Activated CD8-positive, alpha-beta memory T cell treated with anti-CD3 and anti-CD28 coated beads for 4 hours (primary cell): ENCODE measurements around the gene ATRNL1.

Source experiments
- DNase-seq, 2 donors: peaks; one replicate each; pipeline ENCODE4 v3.0.0-alpha.2; 2020; ENCODE audit warnings: low read depth in 2 of 2

Gene ATRNL1

DNA sequence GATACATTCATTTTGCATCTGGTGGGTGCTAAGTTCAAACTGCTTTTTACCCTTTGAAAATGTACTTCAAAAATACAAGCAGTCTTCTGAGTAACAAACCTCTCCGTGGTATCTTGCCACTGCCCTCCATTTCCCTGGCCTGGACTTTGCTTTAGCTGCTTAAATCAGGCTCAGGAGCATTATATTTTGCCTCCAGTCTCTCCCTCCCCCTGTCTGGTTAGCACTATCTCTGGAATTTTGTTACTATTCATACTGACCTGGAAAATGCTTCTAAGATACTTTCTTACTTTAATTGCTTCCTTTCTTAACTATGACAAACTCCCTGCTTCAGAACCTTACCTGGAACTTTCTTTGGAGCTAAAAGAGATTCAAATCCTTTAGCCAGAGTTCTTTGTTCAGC is 810.0 kb downstream of the ATRNL1 start:
- DNase-seq: no peak

DNA sequence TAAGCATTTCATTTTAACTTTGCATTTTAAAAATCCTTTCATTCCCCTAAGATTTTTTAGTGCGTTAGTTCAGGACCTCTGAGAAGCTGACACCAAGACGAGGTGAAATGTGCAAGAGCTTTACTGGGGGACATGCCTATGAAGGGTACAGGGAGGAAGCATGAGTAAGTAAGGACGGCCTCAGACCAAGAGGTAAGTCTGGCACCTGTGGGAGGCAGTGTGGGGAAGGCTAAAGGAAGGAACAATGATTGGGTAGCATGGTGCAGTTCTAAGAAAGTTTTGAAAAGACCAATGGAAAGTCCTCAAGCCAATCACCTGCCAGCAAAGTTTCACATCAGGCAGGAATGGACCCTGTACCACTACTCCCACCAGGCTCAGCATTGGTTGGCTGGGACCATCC is 810.7 kb downstream of the ATRNL1 start:
- no peak for DNase-seq

DNA sequence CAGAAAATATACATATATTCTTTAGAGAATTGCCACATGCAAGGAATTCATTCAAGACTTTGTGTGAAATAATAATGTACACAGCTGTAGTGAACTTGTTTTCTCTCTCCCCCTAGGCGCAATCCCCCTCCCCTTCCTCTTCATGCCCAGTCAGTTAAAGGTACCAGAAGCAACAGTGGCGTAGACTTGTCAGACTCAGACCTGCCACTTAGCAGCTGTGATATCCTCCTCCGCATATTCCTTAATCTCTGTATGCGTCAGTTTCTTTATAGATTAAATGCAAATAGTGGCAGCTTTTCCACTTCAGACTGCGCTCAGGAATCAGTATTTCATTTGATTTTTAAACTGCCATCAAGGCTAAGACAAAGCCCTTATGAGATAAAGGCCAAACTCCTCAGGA is 815.9 kb downstream of the ATRNL1 start:
- no peak for DNase-seq

DNA sequence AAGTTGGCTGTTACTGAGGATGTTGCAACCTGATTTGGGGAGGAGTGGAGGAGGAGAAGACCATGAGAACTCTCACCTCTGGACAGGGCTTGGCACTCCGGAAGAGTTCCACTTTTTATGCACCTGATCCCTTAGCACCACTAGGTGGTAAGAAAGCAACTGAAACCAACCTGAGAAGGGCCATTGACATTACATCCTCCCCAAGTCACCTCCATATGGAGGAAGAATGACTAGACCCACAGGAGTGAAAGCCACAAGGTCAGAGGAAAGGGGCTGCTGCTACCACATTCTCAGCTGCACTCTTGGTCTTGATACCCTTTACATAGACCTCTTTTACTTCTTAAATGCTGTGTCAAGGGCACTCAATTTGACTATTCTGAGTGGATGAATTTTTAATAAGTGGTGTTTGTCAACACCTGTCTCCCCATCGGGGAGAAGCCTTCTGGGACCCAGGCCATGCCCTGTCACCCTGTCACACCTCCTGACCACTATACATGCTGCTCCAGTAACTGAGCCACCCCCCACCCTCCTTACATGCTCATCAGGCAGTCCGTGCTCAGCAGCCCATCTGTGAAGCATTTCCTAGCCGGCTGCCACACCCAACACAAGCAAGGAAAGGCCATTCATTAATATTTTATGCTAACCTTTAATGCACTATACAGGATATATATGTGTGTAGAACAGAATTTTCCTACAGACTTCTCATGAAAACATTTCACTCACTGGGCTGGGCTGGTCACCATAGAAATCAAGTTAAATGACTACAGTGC is 817.0 kb downstream of the ATRNL1 start:
- DNase-seq: no peak

DNA sequence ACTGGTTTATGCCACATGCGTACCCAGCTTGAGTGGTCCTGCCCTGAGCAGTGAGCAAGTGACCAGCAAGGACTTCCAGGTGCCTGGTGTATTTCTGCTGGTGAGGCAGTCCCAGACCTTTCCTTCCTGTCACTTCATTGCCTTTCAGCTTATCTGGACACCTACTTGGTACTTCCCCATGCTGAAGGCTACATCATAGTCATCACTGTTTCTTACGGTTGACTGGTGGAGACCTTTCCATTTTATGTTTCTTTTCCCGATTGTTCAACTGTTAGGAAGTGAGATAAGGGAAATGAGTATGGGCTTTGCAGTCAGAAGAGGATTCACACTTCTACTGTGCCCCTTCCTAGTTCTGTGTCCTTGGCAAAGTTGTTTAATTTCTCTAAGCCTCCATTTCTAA is 821.3 kb downstream of the ATRNL1 start:
- DNase-seq: no peak

DNA sequence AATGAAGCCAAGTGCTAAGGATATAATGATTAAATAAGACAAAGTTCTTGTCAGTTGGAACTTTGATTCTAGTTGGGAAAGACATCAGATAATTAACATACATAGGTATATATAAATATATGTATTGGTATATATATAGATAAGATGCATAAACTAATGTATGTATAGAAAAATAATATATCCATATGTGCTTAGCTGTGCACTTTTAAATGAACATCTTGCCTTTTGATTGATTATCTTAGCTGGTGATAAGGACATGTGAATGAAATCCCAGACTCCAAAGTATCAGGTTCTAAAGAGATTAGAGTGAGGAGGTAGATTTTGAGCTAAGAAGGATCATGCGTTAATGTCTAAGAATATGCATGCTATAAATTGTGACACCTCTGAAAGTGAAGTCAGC is 822.3 kb downstream of the ATRNL1 start:
- DNase-seq: no peak

DNA sequence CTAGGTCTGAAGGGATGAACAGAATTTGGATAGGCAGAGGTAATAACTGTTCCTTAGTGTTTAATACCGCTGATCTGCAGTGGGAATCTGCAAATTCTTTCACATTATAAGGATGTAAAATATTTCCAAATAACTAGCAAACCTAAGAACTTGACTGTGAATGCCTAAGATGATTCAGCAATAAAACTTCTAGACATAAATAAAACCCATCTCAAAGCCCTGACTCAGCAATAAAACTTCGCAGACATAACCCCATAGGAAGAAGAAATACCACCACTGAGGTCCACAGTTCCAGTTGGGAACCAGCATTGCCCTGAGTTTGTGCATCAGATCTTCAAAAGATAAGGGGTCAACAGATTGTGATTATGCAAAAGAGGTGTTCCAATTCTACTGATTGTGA is 825.6 kb downstream of the ATRNL1 start:
- no peak for DNase-seq

DNA sequence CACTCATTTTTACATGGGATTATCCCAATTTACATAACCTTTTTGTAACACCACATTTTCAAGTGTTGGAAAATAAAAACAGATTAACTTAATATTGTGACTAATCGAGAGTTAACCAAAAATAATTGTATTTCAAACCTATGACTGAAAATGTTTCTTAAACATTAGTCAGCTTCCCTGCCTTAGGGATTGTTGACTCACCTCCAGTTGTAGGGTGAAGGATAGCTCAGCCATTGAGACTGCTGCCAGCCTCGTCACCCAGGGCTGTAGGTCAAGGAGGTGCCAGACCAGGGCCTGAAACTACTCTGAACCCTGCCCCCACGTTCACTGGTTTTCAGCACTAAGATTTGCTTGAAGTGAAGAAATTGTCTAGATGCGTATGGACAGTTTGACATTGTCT is 828.6 kb downstream of the ATRNL1 start:
- DNase-seq: no peak

DNA sequence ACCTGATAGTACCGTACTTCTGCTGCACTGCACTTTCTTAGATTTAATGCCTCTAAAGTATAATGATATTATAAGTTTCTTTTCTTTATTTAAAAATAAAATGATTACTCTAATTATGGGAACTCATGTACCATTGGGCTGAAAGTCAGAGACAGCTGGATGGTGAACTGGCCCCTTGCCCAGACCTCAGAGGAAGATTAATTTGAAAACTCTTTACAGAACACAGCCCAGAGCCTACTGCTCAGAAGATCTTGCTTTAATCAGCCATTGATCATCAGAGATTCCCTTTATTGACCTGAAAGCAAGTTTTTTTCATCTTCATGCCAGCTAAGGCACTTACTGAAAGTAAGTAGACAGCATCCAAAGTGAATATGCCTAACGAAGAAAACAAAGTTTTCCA is 838.1 kb downstream of the ATRNL1 start:
- DNase-seq: no peak

DNA sequence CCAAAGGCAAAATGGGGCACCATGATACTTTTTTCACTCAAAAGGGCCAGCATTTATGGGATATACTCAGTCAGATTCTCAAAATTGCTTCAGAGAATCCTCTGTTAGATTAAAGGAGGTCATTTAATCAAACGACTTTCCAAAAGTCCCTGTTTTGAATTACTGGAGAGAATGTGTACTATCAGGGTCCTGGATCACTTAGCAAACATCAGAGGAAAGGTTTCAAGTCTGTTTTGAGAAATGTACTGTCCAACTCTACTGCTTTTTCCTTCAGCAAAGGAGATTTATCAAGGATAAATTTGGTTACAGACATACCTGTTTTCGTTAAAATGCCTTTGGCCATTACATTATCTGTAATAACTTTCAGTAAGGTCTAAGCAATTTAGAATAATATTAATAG is 838.9 kb downstream of the ATRNL1 start:
- DNase-seq: no peak

DNA sequence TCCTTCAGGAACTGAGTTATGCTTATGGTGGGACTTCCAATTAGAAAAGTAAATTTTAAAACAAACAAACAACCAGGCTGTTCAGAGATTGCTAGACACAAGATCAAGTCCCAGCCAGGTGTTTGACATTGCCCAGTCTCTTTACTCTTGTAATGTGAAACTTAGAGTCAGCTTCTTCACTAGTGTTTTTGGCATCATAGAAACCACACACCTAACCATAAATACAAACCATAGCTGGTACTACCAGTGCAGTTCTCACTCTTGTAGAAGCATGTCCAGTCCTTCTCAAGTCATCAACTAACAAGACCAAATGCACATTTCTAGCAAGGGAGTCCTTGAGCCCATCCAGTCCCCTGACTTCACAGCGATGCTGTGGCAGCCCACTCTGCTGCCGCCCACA is 839.9 kb downstream of the ATRNL1 start:
- no peak for DNase-seq

DNA sequence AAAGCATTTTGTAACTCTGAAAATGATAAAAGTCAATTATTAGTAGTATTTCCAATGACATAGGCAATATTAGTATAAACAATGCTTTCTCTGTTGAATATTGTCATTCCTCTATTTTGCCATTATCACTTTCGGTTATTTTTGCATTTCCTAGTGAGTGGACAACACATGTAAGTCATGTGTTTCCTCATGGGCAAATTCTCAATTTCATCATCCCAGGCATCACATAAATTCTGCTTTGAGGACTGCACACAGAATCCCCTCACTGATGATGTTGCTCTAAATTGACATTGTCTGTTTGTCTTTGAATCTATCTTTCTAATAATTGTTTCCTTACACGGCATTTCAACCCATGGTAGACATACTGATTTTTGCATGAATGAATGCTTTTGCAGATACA is 842.6 kb downstream of the ATRNL1 start:
- no peak for DNase-seq

DNA sequence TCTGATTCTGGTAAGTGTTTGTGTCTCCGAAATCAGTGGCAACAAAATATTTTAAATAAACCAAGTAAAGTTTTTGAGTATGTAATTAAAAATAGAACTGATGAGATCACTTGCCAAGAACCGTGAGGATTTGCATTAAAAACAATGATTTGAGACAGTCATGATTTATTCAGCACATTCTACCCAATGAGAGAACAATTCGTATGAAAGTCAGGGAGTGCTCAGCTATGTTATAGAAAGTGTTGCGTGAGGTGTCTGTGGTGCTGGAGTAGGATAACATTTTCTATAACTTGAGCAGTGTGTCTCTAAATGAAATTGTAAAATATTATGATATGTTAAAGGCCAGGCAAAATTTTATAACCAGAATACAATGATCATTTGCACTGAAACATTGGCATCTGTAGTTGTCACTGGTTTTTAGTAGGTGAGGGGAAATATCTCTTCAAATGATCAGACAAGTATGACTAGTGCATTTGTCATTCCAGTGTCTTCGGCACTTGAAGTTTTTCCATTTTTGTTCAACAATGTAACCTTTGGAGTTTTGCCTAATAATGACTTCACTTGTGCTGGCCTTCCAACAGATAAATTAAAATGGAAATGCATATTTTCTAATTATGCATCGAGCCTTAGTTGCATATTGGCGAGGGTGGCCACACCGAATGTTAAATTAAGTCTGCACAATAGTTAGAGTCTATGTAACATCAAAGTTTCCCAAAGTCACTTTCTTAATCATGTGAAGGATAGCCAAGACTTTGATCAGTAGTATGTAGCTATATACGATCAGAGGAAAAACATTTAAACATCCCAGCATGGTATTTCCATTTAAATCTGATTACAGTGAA is 844.0 kb downstream of the ATRNL1 start:
- no peak for DNase-seq

DNA sequence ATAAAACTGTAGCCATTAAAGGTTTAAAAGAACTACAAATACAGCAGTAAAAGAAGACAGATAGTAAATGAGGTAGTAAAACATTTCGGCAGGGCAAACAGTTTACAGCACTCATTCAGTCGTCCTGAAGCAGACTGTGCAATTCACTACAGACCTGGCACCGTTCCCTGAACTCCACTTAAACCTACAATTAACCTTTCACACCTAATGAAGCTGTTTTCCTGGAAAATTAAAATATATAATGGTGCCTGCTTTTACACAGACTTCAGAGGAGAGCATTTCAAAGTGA is 844.5 kb downstream of the ATRNL1 start:
- DNase-seq: no peak

DNA sequence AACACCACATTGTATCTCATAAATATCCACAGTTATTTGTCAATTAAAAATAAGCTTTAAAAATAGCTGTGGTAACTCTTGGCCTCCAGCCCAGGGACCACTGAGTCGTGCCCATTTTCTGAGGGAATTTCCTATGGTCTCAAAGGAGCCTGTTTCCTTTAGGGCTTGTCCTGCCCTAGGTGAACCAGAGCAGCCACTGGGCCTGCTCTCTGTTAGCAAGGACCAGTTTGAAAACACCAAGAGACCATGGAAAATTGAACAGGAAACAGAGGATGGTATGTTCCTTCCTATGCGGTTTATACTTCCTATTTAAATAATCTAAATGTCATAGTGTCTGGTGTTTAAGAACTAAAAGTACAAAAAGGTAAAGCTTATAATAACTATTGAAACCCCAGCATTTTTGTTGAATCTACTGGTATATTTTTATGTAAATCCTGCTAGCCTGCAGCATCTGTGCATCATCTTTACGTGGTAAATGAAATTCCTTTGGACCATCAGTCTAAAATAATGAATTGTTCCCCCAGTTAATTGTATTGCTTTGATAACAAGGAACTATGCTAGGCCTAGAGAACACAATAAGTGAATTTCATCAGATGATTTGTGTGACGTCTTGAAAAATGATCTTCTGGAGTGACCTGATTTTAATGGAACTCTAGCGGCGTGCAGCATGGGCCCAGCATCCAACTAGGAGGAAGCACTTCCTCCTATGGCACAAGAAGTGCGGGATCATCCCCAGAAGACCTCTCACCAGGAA is 846.1 kb downstream of the ATRNL1 start:
- DNase-seq: no peak

DNA sequence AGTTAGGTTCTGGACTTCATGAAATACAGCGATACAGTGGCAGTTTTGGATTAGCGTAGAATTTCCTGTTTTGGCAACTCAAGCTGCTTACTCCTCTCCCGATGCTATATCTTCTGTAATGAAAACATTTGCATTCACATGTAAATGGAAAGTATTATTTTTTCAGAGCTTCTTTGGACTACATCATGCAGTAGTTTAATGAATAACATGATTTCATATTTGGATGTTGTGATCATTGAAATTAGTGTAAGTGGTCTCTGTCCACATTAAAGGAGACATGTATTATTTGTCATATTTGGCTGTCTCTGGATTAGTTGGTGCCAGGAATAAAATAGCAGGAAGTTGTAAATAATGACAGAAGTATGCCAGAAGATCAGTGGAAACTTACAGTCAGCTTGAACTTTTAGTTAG is 848.2 kb downstream of the ATRNL1 start:
- no peak for DNase-seq

DNA sequence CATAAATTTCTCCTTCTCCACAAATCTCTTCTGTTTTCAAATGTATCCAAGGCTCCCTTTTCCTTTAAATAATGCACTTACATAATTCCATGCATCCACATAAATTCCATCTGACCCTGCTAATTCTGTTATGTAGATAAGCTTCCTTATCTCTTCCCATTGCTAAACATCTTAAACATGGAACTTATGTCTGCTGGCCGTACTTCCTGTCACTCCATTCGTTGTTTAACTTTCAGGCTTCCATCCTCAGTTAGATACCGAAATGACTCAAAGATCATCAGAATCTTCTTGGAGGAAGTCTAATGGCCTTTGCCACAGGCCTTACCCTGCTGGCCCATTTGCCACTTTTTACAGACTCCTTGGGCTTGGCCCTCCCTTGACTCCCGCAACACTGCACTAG is 848.9 kb downstream of the ATRNL1 start:
- DNase-seq: no peak

DNA sequence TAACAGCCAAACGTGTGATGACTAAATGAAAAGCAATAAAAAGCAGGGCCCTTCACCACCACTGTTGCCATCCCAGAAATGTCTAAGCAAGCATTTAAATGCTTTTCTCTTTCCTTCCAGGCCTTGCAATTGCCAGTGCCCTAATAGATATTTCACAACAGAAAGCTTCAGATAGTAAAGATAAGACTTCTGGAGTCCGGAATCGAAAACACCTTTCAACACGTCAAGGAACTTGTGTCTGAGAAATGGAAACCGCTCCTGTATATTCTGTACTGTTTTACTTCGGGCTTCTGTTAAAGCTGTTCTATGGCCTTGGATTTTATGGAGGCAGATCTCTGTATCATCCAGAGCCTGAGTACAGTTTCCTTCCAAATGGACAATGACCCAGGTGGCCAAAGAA is 851.4 kb downstream of the ATRNL1 start:
- no peak for DNase-seq

DNA sequence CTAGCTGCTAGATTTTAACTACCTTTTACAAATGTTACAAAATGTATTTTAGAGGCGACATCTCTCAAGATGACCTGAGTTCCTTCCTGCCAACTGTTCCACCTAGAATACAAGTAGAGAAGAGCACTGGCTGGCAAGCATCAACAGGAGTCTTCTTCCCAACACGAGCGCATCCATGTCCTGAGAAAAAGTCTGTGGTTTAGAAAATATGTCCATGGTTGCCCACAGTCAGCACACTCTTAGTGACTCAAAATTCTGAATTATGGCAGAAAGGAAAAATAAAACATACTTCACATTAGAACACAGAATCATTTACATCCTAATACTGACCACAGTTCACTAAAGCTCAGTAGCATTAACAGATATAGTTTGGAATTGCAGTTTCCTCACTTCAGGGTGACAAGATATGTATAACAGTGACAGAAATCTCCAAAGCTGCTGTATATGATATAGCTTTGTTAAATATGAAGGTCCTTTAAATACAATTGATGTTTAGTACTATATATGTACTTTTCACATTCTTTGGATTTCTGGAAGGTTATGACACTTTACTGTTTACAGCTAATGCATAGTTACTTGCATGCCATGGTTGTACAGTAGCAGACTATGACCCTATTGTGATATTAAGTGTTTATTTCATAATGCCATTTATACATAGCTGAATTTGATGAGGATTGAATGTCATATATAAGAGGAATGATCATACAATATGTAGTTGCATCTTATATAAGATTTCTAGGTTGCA is 852.7 kb downstream of the ATRNL1 start:
- no peak for DNase-seq

DNA sequence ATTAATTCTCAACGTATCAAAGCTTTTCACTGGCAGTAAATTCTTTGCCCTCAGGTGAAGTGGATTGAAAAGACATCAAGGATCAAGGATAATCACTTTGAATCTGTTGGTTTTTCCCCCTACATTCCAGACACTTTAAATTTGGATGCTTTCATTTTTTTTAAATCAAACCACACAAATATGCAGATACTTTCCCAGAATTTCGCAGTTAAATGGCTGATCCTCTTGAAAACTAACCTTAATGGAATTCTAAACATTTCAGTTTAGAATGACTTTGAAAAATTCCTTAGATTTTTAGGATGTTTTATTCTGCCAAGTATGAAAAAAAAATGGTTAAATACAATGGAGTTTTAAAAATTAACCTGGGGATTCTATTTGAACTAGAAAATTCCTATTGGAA is 853.9 kb downstream of the ATRNL1 start:
- DNase-seq: no peak

DNA sequence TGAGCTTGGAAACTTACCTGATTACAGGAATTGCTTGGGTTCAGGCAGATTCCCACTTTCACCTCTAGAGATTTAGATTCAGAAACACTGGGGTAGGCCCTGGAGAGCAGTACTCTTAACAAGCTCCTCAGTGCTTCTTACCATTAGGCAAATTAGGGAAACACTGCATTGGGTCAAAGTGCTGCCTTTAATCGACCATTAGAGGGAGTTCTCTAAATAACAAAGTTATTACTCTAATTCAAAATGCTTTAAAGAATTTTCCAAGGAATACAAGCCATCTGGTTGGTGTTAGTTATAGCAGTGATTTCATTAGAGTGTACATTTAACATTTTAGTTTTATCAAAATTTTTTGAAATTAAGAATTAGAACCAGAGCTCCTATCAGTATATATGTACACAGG is 855.3 kb downstream of the ATRNL1 start:
- no peak for DNase-seq

DNA sequence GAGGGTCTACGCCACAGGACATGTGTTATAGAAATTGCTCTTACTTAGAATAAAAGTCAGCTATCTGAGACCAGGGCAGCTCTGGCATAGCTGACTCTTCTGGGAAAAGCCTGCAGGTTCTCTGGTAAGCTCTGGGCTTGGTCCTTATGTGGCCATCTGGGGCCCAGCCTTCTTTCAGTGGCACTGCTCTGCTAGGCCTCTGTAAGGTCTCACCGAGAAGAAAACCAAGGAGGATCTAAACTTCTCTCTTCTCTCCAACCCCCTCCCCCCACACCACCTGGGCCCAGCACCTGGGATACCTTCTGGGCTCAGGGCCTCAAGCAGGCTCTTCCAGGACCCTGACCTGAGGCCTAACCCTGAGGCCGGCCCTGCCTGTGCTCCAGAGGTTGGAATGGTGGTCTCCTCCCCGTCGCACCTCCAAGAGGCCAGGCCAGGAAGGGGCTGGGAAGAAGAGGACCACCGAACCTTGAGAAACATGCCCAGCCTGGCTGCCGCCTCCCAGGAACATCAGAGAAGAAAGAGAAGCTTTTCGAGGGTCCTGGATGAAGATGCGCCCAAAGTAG is 856.2 kb downstream of the ATRNL1 start:
- no peak for DNase-seq
